HCT116 (cell line): ENCODE measurements around the gene EIF2S3. TPM values are rescaled to one million over a fixed set of nuclear protein-coding genes. Genes with fewer than 3 reads are reported as not detected.

ENCODE experiments used
- ATAC-seq: fragments of 200-7000 bp; cut with Tn5 transposase; 2 replicates; pipeline ENCODE4 v1.9.1; 2020; ENCODE audit warnings: mild to moderate bottlenecking, moderate library complexity
- BruUV-seq: library from RNA; stranded (reverse); fragments of 400-500 nt; replicated peaks from 2 replicates; lab custom pipeline; 2021; lab: Mats Ljungman, UMichigan
- CTCF ChIA-PET: fragments of 300-600 bp; sonication (Branson Sonifier 250); formaldehyde crosslinking; loops from one replicate; lab custom pipeline; 2021; ENCODE audit warnings: antibody characterized with exemption; lab: Charles Lee
- POLR2A ChIA-PET: fragments of 300-600, 350-600 bp; sonication (Branson Sonifier 250); formaldehyde crosslinking; loops from one replicate; lab custom pipeline; 2021; ENCODE audit warnings: antibody characterized with exemption; lab: Charles Lee
- RAD21 ChIA-PET, 2 experiments: fragments of 300-600 bp; sonication (Branson Sonifier 250); formaldehyde crosslinking; loops; one replicate each; lab custom pipeline; 2023; ENCODE audit warnings: low total read pairs in 2 of 2; ENCODE audit not compliant: uncharacterized antibody in 2 of 2, unreplicated experiment in 2 of 2, low non-redundant PET in 1 of 2; lab: Charles Lee
- DNase-seq: peaks from one replicate; pipeline ENCODE4 v3.0.0-alpha.2; 2010; ENCODE audit warnings: low read depth, low spot score
- H2AFZ ChIP-seq: fragments of 200-600 bp; shearing (Covaris generic), sonication (generic); 2 replicates; pipeline ENCODE4 v1.6.1; 2017; ENCODE audit warnings: low read depth, mixed run types, mixed read lengths, antibody characterized with exemption, low read length; ENCODE audit not compliant: poor library complexity, severe bottlenecking
- H3K27ac ChIP-seq: 2 replicates; pipeline ENCODE4 v1.5.1; 2012; ENCODE audit warnings: low read depth, low read length
- H3K27me3 ChIP-seq: fragments of 200-600 bp; sonication (generic); 2 replicates; pipeline ENCODE4 v1.6.1; 2016; ENCODE audit warnings: mixed run types, low read length, mixed read lengths; ENCODE audit not compliant: insufficient read depth
- H3K36me3 ChIP-seq, 2 experiments: fragments of 200-500 bp in 1 of 2; fragments of 200-600 bp in 1 of 2; sonication (Bioruptor generic) in 1 of 2; sonication (generic) in 1 of 2; 2 replicates each; pipeline versions ENCODE4 v1.5.1 to v1.6.1; 2014 to 2016; ENCODE audit warnings: low read length in 2 of 2, inconsistent platforms in 1 of 2, mixed read lengths in 1 of 2, mixed run types in 1 of 2; ENCODE audit not compliant: insufficient read depth in 2 of 2, control insufficient read depth in 1 of 2
- H3K4me1 ChIP-seq, 2 experiments: fragments of 200-600 bp in 1 of 2; sonication (generic) in 1 of 2; 2 replicates each; pipeline versions ENCODE4 v1.5.1 to v1.6.1; 2012 to 2017; ENCODE audit warnings: low read length in 2 of 2, inconsistent platforms in 1 of 2, mild to moderate bottlenecking in 1 of 2, mixed read lengths in 1 of 2, mixed run types in 1 of 2, moderate library complexity in 1 of 2; ENCODE audit not compliant: insufficient read depth in 2 of 2, control insufficient read depth in 1 of 2
- H3K4me2 ChIP-seq: fragments of 200-600 bp; sonication (generic); 2 replicates; pipeline ENCODE4 v1.6.1; 2017; ENCODE audit warnings: mixed run types, low read length, mixed read lengths
- H3K4me3 ChIP-seq, 2 experiments: fragments of 200-600 bp in 1 of 2; sonication (generic) in 1 of 2; replicated peaks in 1 of 2; 2 replicates each; pipeline ENCODE4 v1.5.1; 2011 to 2016; ENCODE audit warnings: low read length in 2 of 2, control low read depth in 1 of 2, low read depth in 1 of 2, mild to moderate bottlenecking in 1 of 2, mixed read lengths in 1 of 2, mixed run types in 1 of 2
- H3K79me2 ChIP-seq: fragments of 200-600 bp; sonication (generic); 2 replicates; pipeline ENCODE4 v1.6.1; 2017; ENCODE audit warnings: mild to moderate bottlenecking, mixed run types, low read length, moderate library complexity, mixed read lengths; ENCODE audit not compliant: insufficient read depth
- H3K9ac ChIP-seq: fragments of 200-600 bp; sonication (generic); 2 replicates; pipeline ENCODE4 v1.6.1; 2016; ENCODE audit warnings: low read length, mixed read lengths
- H3K9me2 ChIP-seq: fragments of 200-600 bp; sonication (generic), shearing (Covaris generic); 2 replicates; pipeline ENCODE4 v1.6.1; 2017; ENCODE audit warnings: mixed run types, mild to moderate bottlenecking, moderate library complexity; ENCODE audit not compliant: insufficient read depth
- H3K9me3 ChIP-seq, 2 experiments: fragments of 200-500 bp in 1 of 2; fragments of 200-600 bp in 1 of 2; sonication (Bioruptor generic) in 1 of 2; sonication (generic) in 1 of 2; 2 replicates each; pipeline ENCODE4 v1.6.1; 2014 to 2017; ENCODE audit warnings: low read length in 2 of 2, mixed read lengths in 2 of 2, inconsistent platforms in 1 of 2, low read depth in 1 of 2, mild to moderate bottlenecking in 1 of 2, mixed run types in 1 of 2, moderate library complexity in 1 of 2; ENCODE audit not compliant: control insufficient read depth in 1 of 2, insufficient read depth in 1 of 2
- H4K20me1 ChIP-seq: fragments of 200-600 bp; sonication (generic), shearing (Covaris generic); 2 replicates; pipeline ENCODE4 v1.6.1; 2017; ENCODE audit warnings: mixed run types, mild to moderate bottlenecking, moderate library complexity; ENCODE audit not compliant: insufficient read depth
- ATF3 ChIP-seq: IDR thresholded peaks from 2 replicates; pipeline ENCODE4 v1.6.1; 2012
- CBX3 ChIP-seq: IDR thresholded peaks from 2 replicates; pipeline ENCODE4 v1.6.1; 2012; ENCODE audit warnings: low read depth
- CEBPB ChIP-seq: IDR thresholded peaks from 2 replicates; pipeline ENCODE4 v1.6.1; 2012; ENCODE audit warnings: low read depth
- CTCF ChIP-seq, 3 experiments: fragments of 200-600 bp in 1 of 3; sonication (generic) in 1 of 3; IDR thresholded peaks in 2 of 3; conservative IDR thresholded peaks in 1 of 3; 2 replicates each; pipeline ENCODE4 v1.5.1; 2012 to 2017; ENCODE audit warnings: low read depth in 2 of 3, low read length in 2 of 3, antibody characterized with exemption in 1 of 3, borderline replicate concordance in 1 of 3, control low read depth in 1 of 3, mild to moderate bottlenecking in 1 of 3, mixed read lengths in 1 of 3, mixed run types in 1 of 3, moderate library complexity in 1 of 3; ENCODE audit not compliant: insufficient read depth in 1 of 3
- EGR1 ChIP-seq: IDR thresholded peaks from 2 replicates; pipeline ENCODE4 v1.6.1; 2012; ENCODE audit warnings: low read depth
- ELF1 ChIP-seq: IDR thresholded peaks from 2 replicates; pipeline ENCODE4 v1.6.1; 2012; ENCODE audit warnings: low read depth, borderline replicate concordance
- EZH2 ChIP-seq: fragments of 200-600 bp; sonication (generic); IDR thresholded peaks from 2 replicates; pipeline ENCODE4 v1.6.1; 2017; ENCODE audit warnings: antibody characterized with exemption, mixed run types
- EZH2phosphoT487 ChIP-seq: fragments of 200-600 bp; IDR thresholded peaks from 2 replicates; pipeline ENCODE4 v1.6.1; 2018; ENCODE audit warnings: antibody characterized with exemption, borderline replicate concordance
- JUND ChIP-seq: IDR thresholded peaks from 2 replicates; pipeline ENCODE4 v1.6.1; 2012
- POLR2A ChIP-seq: IDR thresholded peaks from 2 replicates; pipeline ENCODE4 v1.7.0; 2011; ENCODE audit warnings: borderline replicate concordance; ENCODE audit not compliant: insufficient read depth, insufficient read length; ENCODE audit errors: extremely low read depth
- REST ChIP-seq: IDR thresholded peaks from 2 replicates; pipeline ENCODE4 v1.6.1; 2012; ENCODE audit warnings: low read depth
- SIN3A ChIP-seq: IDR thresholded peaks from 2 replicates; pipeline ENCODE4 v1.6.1; 2012; ENCODE audit warnings: low read depth
- SP1 ChIP-seq: IDR thresholded peaks from 2 replicates; pipeline ENCODE4 v1.6.1; 2012; ENCODE audit warnings: low read depth
- SRF ChIP-seq: IDR thresholded peaks from 2 replicates; pipeline ENCODE4 v1.6.1; 2012; ENCODE audit warnings: low read depth
- TCF7L2 ChIP-seq: IDR thresholded peaks from 2 replicates; pipeline ENCODE4 v1.7.0; 2011; ENCODE audit warnings: borderline replicate concordance, inconsistent platforms; ENCODE audit not compliant: insufficient read depth, insufficient read length; ENCODE audit errors: extremely low read depth
- YY1 ChIP-seq: IDR thresholded peaks from 2 replicates; pipeline ENCODE4 v1.6.1; 2011; ENCODE audit warnings: low read length, low read depth, moderate library complexity, mild to moderate bottlenecking; ENCODE audit not compliant: insufficient replicate concordance; ENCODE audit errors: extremely low read depth
- ZFX ChIP-seq: fragments of 450-650 bp; IDR thresholded peaks from 2 replicates; pipeline ENCODE4 v1.6.1; 2017
- ZNF274 ChIP-seq: fragments of 200-500 bp; sonication (Bioruptor generic); IDR thresholded peaks from 2 replicates; pipeline ENCODE4 v1.6.1; 2014; ENCODE audit warnings: mild to moderate bottlenecking, low read depth, low read length, inconsistent platforms
- intact Hi-C: fragments of 100-400 bp; cut with micrococcal nuclease; formaldehyde crosslinking; loops from 2 replicates; pipeline ENCODE4 v1.10.0; 2022
- total RNA-seq: library from RNA; stranded (reverse); gene quantifications from one replicate; pipeline ENCODE4 v1.2.1, GENCODE V29; 2021; ENCODE audit not compliant: unreplicated experiment

The EIF2S3 gene
- total RNA-seq, 1 experiment from 2014 or later = 273 TPM

GRCh38 chrX:24027086-24027485 is 27.7 kb upstream of the EIF2S3 start, which contains the start of gene KLHL15:
Gene KLHL15 (minus strand): TSS chrX:24027186. CDS start chrX:24006693, 20,493 bp downstream.
- RAD21 ChIA-PET = no interaction called here
- CTCF ChIA-PET = no interaction called here
- peak within 1 kb of the TSS; percentile 80 for H3K27ac ChIP-seq
- H3K9me3 ChIP-seq = no peaks in the 10 kb centered on the region
- TF ChIP-seq TCF7L2 (no peak), JUND (no peak), ELF1 (no peak), YY1 (no peak), CBX3 (no peak), SIN3A (no peak), ZFX (no peak), CEBPB (no peak), ZNF274 (no peak), SP1 (no peak), POLR2A (no peak), CTCF (IDR thresholded peaks at IDR 0.05 in 2 of 3, conservative IDR thresholded peaks at IDR 0.05 in 1 of 3; ENCODE audit: borderline replicate concordance in 1 of 3, insufficient read depth in 1 of 3, low read depth in 2 of 3, low read length in 2 of 3) (no peak), ATF3 (no peak), REST (no peak), SRF (no peak), EZH2phosphoT487 (no peak), EGR1 (no peak), EZH2 (no peak)
- no peaks in the 10 kb centered on the region for H3K36me3 ChIP-seq
- POLR2A ChIA-PET = interaction anchor here (2.6 kb wide), 1 partner anchor 27 kb away, joined by 13 read pairs; the partner anchor contains the start of gene EIF2S3
- H3K9me2 ChIP-seq = no peaks in the 10 kb centered on the region
- ATAC-seq (no peak), DNase-seq (no peak)
- peaks cover 27% of the 10 kb centered on the region for H3K79me2 ChIP-seq
- H3K9ac ChIP-seq = peak within 1 kb of the TSS; percentile 71
- BruUV-seq = no TSS peak
- peaks cover 0 to 15% of the 10 kb centered on the region in 2 experiments; a peak in 2 of 4 replicates for H3K4me1 ChIP-seq
- H2AFZ ChIP-seq = no peak within 1 kb of the TSS
- H4K20me1 ChIP-seq = no peaks in the 10 kb centered on the region
- peak within 1 kb of the TSS; percentile 87 for H3K4me2 ChIP-seq
- no peaks in the 10 kb centered on the region for H3K27me3 ChIP-seq
- intact Hi-C loops = no loop called here
- peak within 1 kb of the TSS; percentile 50 to 59 for H3K4me3 ChIP-seq
